Common myeloid progenitor, CD34-positive (primary cell): ENCODE results near the gene RNASEL.

Experiments
- CTCF ChIA-PET: fragments of 350-600 bp; sonication (Branson Sonifier 250); formaldehyde crosslinking; loops from one replicate; lab custom pipeline; 2021; ENCODE audit warnings: antibody characterized with exemption; lab: Charles Lee
- POLR2A ChIA-PET: fragments of 350-600 bp; sonication (Branson Sonifier 250); formaldehyde crosslinking; loops from one replicate; lab custom pipeline; 2021; ENCODE audit warnings: antibody characterized with exemption; lab: Charles Lee
- DNase-seq, 3 donors: peaks; one replicate each; pipeline versions ENCODE4 v3.0.0 to v3.0.0-alpha.2; 2013
- H3K27ac ChIP-seq, 2 experiments: 1 replicate in 1 of 2; 2 replicates in 1 of 2; pipeline ENCODE4 v1.7.0; 2013; ENCODE audit warnings: inconsistent platforms in 2 of 2, low read length in 2 of 2, mild to moderate bottlenecking in 2 of 2, low read depth in 1 of 2, moderate library complexity in 1 of 2; ENCODE audit not compliant: severe bottlenecking in 2 of 2, insufficient read depth in 1 of 2, poor library complexity in 1 of 2
- H3K27me3 ChIP-seq, 5 experiments: replicated peaks in 2 of 5; 1 replicate in 3 of 5; 2 replicates in 2 of 5; pipeline versions ENCODE4 v1.6.1 to v1.7.0; 2013; ENCODE audit warnings: low read length in 4 of 5, mild to moderate bottlenecking in 2 of 5, moderate library complexity in 2 of 5, inconsistent platforms in 1 of 5; ENCODE audit not compliant: insufficient read depth in 5 of 5, control insufficient read depth in 4 of 5
- H3K36me3 ChIP-seq, 4 experiments: 1 replicate in 2 of 4; 2 replicates in 2 of 4; pipeline versions ENCODE4 v1.6.1 to v1.7.0; 2013; ENCODE audit warnings: low read length in 3 of 4, control low read depth in 1 of 4, mild to moderate bottlenecking in 1 of 4; ENCODE audit not compliant: control insufficient read depth in 4 of 4, insufficient read depth in 4 of 4
- H3K4me1 ChIP-seq, 4 experiments: 1 replicate in 3 of 4; 2 replicates in 1 of 4; pipeline versions ENCODE4 v1.6.1 to v1.7.1; 2013; ENCODE audit warnings: low read length in 3 of 4, mild to moderate bottlenecking in 3 of 4, control low read depth in 1 of 4, inconsistent platforms in 1 of 4, moderate library complexity in 1 of 4; ENCODE audit not compliant: control insufficient read depth in 4 of 4, insufficient read depth in 4 of 4; ENCODE audit errors: control extremely low read depth in 1 of 4
- H3K4me3 ChIP-seq, 7 experiments: 1 replicate in 4 of 7; 2 replicates in 3 of 7; pipeline versions ENCODE4 v1.5.1 to v1.7.0; 2013; ENCODE audit warnings: mild to moderate bottlenecking in 7 of 7, low read length in 6 of 7, moderate library complexity in 6 of 7, inconsistent platforms in 2 of 7, low read depth in 2 of 7, control low read depth in 1 of 7; ENCODE audit not compliant: insufficient read depth in 4 of 7, control insufficient read depth in 1 of 7; ENCODE audit errors: extremely low read depth in 1 of 7
- H3K9me3 ChIP-seq, 5 experiments: 1 replicate in 4 of 5; 2 replicates in 1 of 5; pipeline versions ENCODE4 v1.6.1 to v1.7.1; 2013; ENCODE audit warnings: low read length in 4 of 5, mild to moderate bottlenecking in 2 of 5, inconsistent platforms in 1 of 5, low read depth in 1 of 5, moderate library complexity in 1 of 5; ENCODE audit not compliant: control insufficient read depth in 4 of 5, insufficient read depth in 2 of 5; ENCODE audit errors: control extremely low read depth in 1 of 5
- WGBS: methylation state at CpG from one replicate; pipeline ENCODE4 v1.1.5; 2013; ENCODE audit not compliant: insufficient coverage; 5-methylcytosine and 5-hydroxymethylcytosine counted together

RNASEL gene

DNA sequence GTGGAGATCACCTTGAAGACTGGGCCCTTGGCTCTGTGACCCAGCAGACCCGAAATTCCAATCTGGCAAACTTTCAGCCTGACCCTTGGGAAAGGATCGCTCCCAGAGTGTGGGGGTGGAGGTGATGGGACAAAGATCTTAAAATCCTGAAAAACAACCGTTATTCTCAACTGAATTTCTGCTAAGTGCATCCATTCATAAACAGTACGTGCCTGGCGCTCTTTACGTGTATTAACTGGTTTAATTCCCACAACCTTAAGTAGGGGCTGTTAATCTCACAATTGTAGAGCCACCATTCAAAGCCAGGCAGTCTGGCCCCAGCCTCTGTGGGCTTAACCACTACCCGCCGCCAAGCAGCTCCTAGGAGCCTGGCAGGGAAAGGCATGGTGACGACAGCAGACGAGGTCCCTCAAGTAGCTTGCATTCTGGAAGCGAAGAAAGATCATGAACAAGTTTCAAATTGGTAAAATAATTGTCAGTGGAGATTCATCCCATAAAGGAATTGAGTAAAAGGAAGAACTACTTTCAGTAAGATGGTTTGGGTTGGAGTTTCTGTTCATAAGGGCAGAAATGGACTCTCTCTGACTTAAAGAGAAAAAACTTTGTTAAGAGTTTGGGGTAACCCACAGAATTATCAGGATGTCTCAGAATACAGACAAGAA is 26.5 kb upstream of the RNASEL start:
- H3K4me3 ChIP-seq = peak overlapping the region; percentile 37 to 81 (median 61)
- POLR2A ChIA-PET = interaction anchor here (0.8 to 1.3 kb wide), 5 partner anchors 9 to 14 kb away, joined by 3 to 9 read pairs (median 3); no protein-coding TSS in a partner anchor
- peaks cover 3 to 36% (median 20%) of the 10 kb centered on the region in 5 experiments for H3K27me3 ChIP-seq
- peaks cover 8 to 33% (median 26%) of the 10 kb centered on the region in 4 experiments for H3K4me1 ChIP-seq
- no peak overlapping the region for H3K27ac ChIP-seq
- WGBS = 5% methylated on average over 8 of the region's 11 CpGs
- peak; percentile 46 to 79 (median 69) for DNase-seq
- peaks cover 0 to 2% (median 0%) of the 10 kb centered on the region in 5 experiments for H3K9me3 ChIP-seq
- CTCF ChIA-PET = interaction anchor here (0.6 to 13.3 kb wide), 6 partner anchors 14 to 171 kb away, joined by 3 to 157 read pairs (median 8); partner anchors contain the start of gene RGS16
- no peaks in the 10 kb centered on the region for H3K36me3 ChIP-seq

DNA sequence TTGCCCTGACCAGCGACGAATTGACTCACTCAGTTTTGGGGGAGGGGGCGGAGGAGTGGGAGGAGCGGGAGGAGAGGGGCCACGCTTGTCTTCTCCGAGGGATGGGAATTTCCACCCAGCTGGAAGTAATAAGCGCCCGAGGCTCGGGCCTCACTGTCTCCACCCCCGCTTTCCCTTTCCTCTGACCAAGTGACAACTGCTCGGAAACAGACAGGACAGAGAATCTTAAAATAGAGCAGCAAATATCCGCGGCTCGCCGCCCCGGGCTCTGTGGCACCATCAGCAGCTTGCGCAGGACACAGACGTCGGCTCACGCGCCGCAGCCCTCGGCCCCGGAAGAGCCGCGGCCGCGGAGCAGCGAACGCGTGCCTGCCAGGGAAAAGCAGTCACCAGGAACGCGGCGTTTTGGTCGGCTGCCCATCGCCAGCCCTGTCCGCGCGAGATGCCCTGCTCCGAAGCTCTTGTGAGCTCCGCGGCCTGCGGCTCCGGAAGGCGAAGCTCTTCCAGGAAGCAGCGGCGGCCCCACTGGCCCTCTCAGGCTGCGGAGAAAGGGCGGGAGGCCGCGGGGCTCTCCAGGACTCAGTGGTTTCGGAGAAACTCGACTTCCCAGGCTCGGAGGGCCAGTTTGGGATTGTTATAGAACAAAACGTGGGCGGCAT is 25.9 kb upstream of the RNASEL start:
- Histone ChIP-seq H3K4me3 (peak overlapping the region; percentile 37 to 81 (median 61)), H3K9me3 (no peaks in the 10 kb centered on the region), H3K4me1 (peaks cover 8 to 33% (median 26%) of the 10 kb centered on the region in 4 experiments), H3K27me3 (peaks cover 3 to 36% (median 20%) of the 10 kb centered on the region in 5 experiments), H3K27ac (no peak overlapping the region), H3K36me3 (no peaks in the 10 kb centered on the region)
- DNase-seq = peak; percentile 38 to 68 (median 54)
- 0% methylated on average over 36 of the region's 56 CpGs for WGBS
- POLR2A ChIA-PET = interaction anchor here (0.8 to 1.1 kb wide), 2 partner anchors 8 to 15 kb away, joined by 3 read pairs; no protein-coding TSS in a partner anchor
- CTCF ChIA-PET = interaction anchor here (1.0 to 13.3 kb wide), 5 partner anchors 14 to 173 kb away, joined by 3 to 157 read pairs (median 12); partner anchors contain the start of gene RGS16

DNA sequence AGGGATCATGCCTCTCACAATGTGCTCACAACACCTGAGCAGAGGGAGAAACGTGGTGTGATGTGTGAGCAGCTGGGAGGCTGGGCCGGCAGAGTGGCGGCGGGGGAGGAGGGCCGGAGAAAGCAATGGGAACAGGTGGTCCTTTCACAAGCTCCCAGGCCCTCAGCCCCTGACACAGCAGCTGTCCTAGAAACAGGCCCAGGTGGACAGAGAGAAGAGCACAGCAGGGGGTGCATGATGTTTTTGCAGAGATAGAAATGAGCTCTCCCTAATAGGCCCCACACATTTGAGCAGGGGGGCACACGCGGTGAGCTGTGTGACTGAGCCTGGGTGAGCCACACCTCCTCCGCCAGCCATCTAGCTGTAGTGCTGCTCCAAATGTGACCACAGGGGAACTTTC is 22.7 kb upstream of the RNASEL start:
- Histone ChIP-seq H3K9me3 (no peaks in the 10 kb centered on the region), H3K36me3 (no peaks in the 10 kb centered on the region), H3K4me1 (peaks cover 8 to 35% (median 26%) of the 10 kb centered on the region in 4 experiments), H3K27ac (no peak overlapping the region), H3K4me3 (no peak overlapping the region), H3K27me3 (peaks cover 3 to 24% (median 13%) of the 10 kb centered on the region in 5 experiments)
- POLR2A ChIA-PET = interaction anchor here (0.5 kb wide), 1 partner anchor 230 kb away, joined by 8 read pairs; no protein-coding TSS in a partner anchor
- CTCF ChIA-PET = interaction anchor here (0.9 to 13.3 kb wide), 4 partner anchors 11 to 175 kb away, joined by 3 to 157 read pairs (median 22); partner anchors contain the start of gene RGS16
- WGBS = 91% methylated on average over 7 of the region's 8 CpGs
- DNase-seq = no peak

DNA sequence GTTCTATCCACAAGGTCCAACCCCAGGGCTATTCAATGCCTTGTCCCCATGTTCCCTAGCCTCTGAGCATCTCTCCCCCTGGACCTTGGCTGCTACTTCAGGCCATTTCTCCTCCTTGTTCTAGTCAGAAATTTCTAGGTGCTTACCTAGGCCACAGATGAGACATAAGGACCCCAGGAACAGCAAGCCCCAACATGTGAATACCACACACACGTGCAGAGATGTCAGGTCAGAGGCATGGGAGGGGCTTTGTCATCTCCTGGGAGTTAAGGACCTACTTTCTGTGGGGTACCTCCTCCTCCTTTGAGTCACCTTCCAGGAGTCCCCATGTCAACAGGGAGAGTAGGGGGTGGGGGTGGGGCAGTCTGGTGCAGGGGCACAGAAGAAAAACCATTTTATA is 22.3 kb upstream of the RNASEL start:
- Histone ChIP-seq H3K27me3 (peaks cover 3 to 24% (median 12%) of the 10 kb centered on the region in 5 experiments), H3K4me3 (no peak overlapping the region), H3K27ac (no peak overlapping the region), H3K4me1 (peaks cover 8 to 31% (median 24%) of the 10 kb centered on the region in 4 experiments), H3K36me3 (no peaks in the 10 kb centered on the region), H3K9me3 (no peaks in the 10 kb centered on the region)
- DNase-seq = no peak
- POLR2A ChIA-PET = no interaction called here
- WGBS = no CpG with 5 or more reads among the region's 1 CpG
- CTCF ChIA-PET = interaction anchor here (1.0 to 13.3 kb wide), 4 partner anchors 11 to 176 kb away, joined by 3 to 157 read pairs (median 22); partner anchors contain the start of gene RGS16

DNA sequence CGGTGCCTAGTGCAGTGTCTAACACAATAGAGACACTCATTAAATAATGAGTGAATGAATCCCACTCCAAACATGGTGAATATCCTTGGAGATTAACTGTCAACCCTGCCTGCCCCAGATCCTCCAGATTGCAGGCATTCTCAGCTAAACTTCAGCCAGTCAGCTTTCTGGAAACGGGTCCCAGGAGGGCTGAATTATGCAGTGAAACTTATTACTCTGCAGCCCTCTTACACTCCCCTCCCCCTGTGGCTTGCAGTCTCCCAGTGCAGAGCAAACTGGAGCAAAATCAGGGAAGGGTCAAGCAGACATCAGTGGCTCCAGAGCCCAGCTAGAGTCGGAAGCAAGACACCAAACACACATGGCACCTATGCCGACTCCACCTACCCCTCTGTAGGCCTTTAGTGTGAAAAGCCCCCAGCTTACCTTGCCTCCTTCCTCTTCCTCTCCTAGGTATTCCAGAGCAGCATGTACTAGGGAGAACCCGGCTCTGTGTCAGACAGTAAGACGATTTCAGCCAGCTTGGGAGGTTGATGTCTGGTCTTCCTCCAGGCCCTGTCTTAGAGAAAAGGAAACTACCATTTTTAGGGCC is 21.6 kb upstream of the RNASEL start:
- H3K27me3 ChIP-seq = peaks cover 3 to 24% (median 13%) of the 10 kb centered on the region in 5 experiments
- no peaks in the 10 kb centered on the region for H3K9me3 ChIP-seq
- H3K4me1 ChIP-seq = peaks cover 6 to 25% (median 19%) of the 10 kb centered on the region in 4 experiments
- CTCF ChIA-PET = interaction anchor here (1.2 to 13.3 kb wide), 3 partner anchors 10 to 172 kb away, joined by 4 to 157 read pairs (median 40); partner anchors contain the start of gene RGS16
- H3K4me3 ChIP-seq = no peak overlapping the region
- no peaks in the 10 kb centered on the region for H3K36me3 ChIP-seq
- POLR2A ChIA-PET = no interaction called here
- no peak for DNase-seq
- 95% methylated on average over 3 of the region's 6 CpGs for WGBS
- H3K27ac ChIP-seq = no peak overlapping the region

DNA sequence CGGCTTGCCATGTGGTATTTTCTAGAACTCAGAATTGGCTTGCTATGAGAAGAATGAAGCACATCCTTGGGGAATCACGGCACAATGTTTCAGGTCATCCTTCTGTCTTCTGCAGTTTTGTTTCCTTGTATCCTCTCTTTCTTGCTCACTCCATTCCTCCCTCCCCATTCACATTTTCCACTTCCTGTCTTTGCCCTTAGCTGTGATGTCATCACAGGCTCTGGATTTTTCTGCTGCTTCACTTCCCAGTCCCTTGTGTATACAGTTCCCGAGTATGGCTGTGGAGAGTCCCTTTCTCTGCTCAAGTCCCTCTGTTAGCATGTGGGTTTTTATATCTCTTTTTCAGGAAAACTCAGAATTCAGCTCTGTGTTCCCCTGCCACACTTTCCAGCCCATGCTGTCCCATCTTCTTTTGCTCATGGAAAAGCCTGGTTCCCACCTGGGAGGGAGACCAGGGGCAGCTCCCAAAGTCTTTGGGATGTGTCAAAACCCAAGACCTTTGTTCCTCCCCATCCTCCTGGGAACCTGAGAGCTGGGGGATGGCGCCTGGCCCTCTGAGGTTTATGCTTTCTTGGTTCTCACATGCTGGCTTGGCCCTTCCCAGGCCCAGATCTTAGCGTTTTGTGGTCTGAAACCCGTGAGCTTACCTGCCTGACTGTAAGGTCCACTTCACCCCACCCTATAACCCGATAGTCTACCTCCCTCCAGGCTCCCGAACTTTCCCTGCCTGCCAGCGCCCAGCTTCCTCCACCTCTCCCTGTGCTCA is 20.0 kb upstream of the RNASEL start:
- H3K36me3 ChIP-seq = no peaks in the 10 kb centered on the region
- no peak for DNase-seq
- peaks cover 3 to 33% (median 14%) of the 10 kb centered on the region in 5 experiments for H3K27me3 ChIP-seq
- ChIA-PET CTCF (interaction anchor here (1.0 to 17.7 kb wide), 3 partner anchors 8 to 178 kb away, joined by 3 to 525 read pairs (median 157); partner anchors contain the start of genes NPL and RGS16), POLR2A (no interaction called here)
- 99% methylated on average over 8 of the region's 9 CpGs for WGBS
- no peaks in the 10 kb centered on the region for H3K9me3 ChIP-seq
- H3K27ac ChIP-seq = no peak overlapping the region
- peaks cover 0 to 14% (median 9%) of the 10 kb centered on the region in 4 experiments for H3K4me1 ChIP-seq
- no peak overlapping the region for H3K4me3 ChIP-seq
